ENCODE data around the gene COQ7. TPM values are rescaled to one million over a fixed set of nuclear protein-coding genes. Genes with fewer than 3 reads are reported as not detected.

COQ7 gene
- polyA plus RNA-seq, 3 donors: 33.7 to 39.2 (median 34.2) TPM

- no peak for DNase-seq
Measured at GRCh38 chr16:19083670-19084069, 16.3 kb downstream of the COQ7 start.

- no peak for DNase-seq
Measured at GRCh38 chr16:19084139-19084538, 16.7 kb downstream of the COQ7 start.

- DNase-seq: no peak
Measured at GRCh38 chr16:19084879-19085278, 17.5 kb downstream of the COQ7 start.

- DNase-seq: no peak
Measured at GRCh38 chr16:19085679-19086200, 18.3 kb downstream of the COQ7 start.

GRCh38 chr16:19086322-19087199 is 19.1 kb downstream of the COQ7 start:
- peak; percentile 88 for DNase-seq

GRCh38 chr16:19088341-19088916 is 21.0 kb downstream of the COQ7 start:
- DNase-seq: no peak

- no peak for DNase-seq
Measured at GRCh38 chr16:19089410-19089955, 22.1 kb downstream of the COQ7 start.

GRCh38 chr16:19090916-19091315 is 23.5 kb downstream of the COQ7 start:
- DNase-seq: no peak

- DNase-seq: no peak
Measured at GRCh38 chr16:19092653-19093410, 25.4 kb downstream of the COQ7 start.

- no peak for DNase-seq
Measured at GRCh38 chr16:19093631-19094541, 26.5 kb downstream of the COQ7 start.

GRCh38 chr16:19094542-19095365 is 27.3 kb downstream of the COQ7 start:
- no peak for DNase-seq

- no peak for DNase-seq
Measured at GRCh38 chr16:19095654-19096053, 28.2 kb downstream of the COQ7 start.

- DNase-seq: no peak
Measured at GRCh38 chr16:19098173-19098572, 30.8 kb downstream of the COQ7 start.

GRCh38 chr16:19102187-19102872 is 34.9 kb downstream of the COQ7 start:
- DNase-seq: peak; percentile 69

- no peak for DNase-seq
Measured at GRCh38 chr16:19104607-19105006, 37.2 kb downstream of the COQ7 start.

- no peak for DNase-seq
Measured at GRCh38 chr16:19105131-19105530, 37.7 kb downstream of the COQ7 start.

- DNase-seq: peak; percentile 43
Measured at GRCh38 chr16:19105891-19106624, 38.6 kb downstream of the COQ7 start.

GRCh38 chr16:19106625-19107020 is 39.2 kb downstream of the COQ7 start:
- DNase-seq: no peak

Measured in renal pelvis (tissue), 4 donors.